HEK293T (cell line): ENCODE measurements around the gene RABL6.
"Not testable (repeated sequence)": the region's sequence is repeated elsewhere in the genome, so short reads cannot be mapped to it uniquely, and the experiment has no call there.

Experiments
- CTCF ChIA-PET: fragments of 350-600 bp; formaldehyde crosslinking; extraction: SDS; loops from one replicate; lab custom pipeline; 2021; ENCODE audit warnings: antibody characterized with exemption, inconsistent platforms; lab: Yijun Ruan, JAX
- POLR2A ChIA-PET: fragments of 350-600 bp; formaldehyde crosslinking; extraction: SDS; loops from one replicate; lab custom pipeline; 2020; ENCODE audit warnings: antibody characterized with exemption, inconsistent platforms; lab: Yijun Ruan, JAX
- DNase-seq: peaks from one replicate; pipeline ENCODE4 v3.0.0; 2012; ENCODE audit warnings: mixed read lengths; ENCODE audit errors: extremely low spot score
- ARNT ChIP-seq: fragments of 450-650 bp; IDR thresholded peaks from 2 replicates; pipeline ENCODE4 v1.6.1; 2017; ENCODE audit warnings: mild to moderate bottlenecking
- BHLHE40 ChIP-seq: fragments of 450-650 bp; IDR thresholded peaks from 2 replicates; pipeline ENCODE4 v1.6.1; 2016; ENCODE audit warnings: mild to moderate bottlenecking, moderate library complexity, borderline replicate concordance
- CTBP1 ChIP-seq: fragments of 450-650 bp; IDR thresholded peaks from 2 replicates; pipeline ENCODE4 v1.6.1; 2016; ENCODE audit warnings: borderline replicate concordance
- ELF4 ChIP-seq: fragments of 450-650 bp; IDR thresholded peaks from 2 replicates; pipeline ENCODE4 v1.6.1; 2017; ENCODE audit warnings: antibody characterized with exemption
- FOXA1 ChIP-seq: fragments of 450-650 bp; IDR thresholded peaks from 2 replicates; pipeline ENCODE4 v1.6.1; 2016; ENCODE audit warnings: mild to moderate bottlenecking
- FOXK2 ChIP-seq: fragments of 450-650 bp; IDR thresholded peaks from 2 replicates; pipeline ENCODE4 v1.6.1; 2016; ENCODE audit warnings: mild to moderate bottlenecking
- FOXM1 ChIP-seq: fragments of 450-650 bp; IDR thresholded peaks from 2 replicates; pipeline ENCODE4 v1.6.1; 2017; ENCODE audit warnings: mild to moderate bottlenecking, borderline replicate concordance
- HDGF ChIP-seq: fragments of 450-650 bp; IDR thresholded peaks from 2 replicates; pipeline ENCODE4 v1.6.1; 2017; ENCODE audit warnings: antibody characterized with exemption, borderline replicate concordance
- L3MBTL2 ChIP-seq: fragments of 450-650 bp; conservative IDR thresholded peaks from 2 replicates; pipeline ENCODE4 v1.6.1; 2016; ENCODE audit warnings: mild to moderate bottlenecking
- LEF1 ChIP-seq: fragments of 450-650 bp; IDR thresholded peaks from 2 replicates; pipeline ENCODE4 v1.6.1; 2017; ENCODE audit warnings: mild to moderate bottlenecking, borderline replicate concordance
- NFRKB ChIP-seq: fragments of 450-650 bp; IDR thresholded peaks from 2 replicates; pipeline ENCODE4 v1.6.1; 2016; ENCODE audit warnings: mild to moderate bottlenecking, moderate library complexity
- PKNOX1 ChIP-seq: fragments of 450-650 bp; IDR thresholded peaks from 2 replicates; pipeline ENCODE4 v1.6.1; 2016
- SP1 ChIP-seq: fragments of 450-650 bp; IDR thresholded peaks from 2 replicates; pipeline ENCODE4 v1.6.1; 2017
- SUZ12 ChIP-seq: fragments of 450-650 bp; IDR thresholded peaks from 2 replicates; pipeline ENCODE4 v1.6.1; 2016; ENCODE audit warnings: mild to moderate bottlenecking
- TARDBP ChIP-seq: fragments of 450-650 bp; IDR thresholded peaks from 2 replicates; pipeline ENCODE4 v1.6.1; 2016
- ZNF384 ChIP-seq: fragments of 450-650 bp; IDR thresholded peaks from 2 replicates; pipeline ENCODE4 v1.6.1; 2016

Gene RABL6

GRCh38 chr9:136835162-136835931, 27.6 kb downstream of the RABL6 start:
- POLR2A ChIA-PET, result interaction anchor here (1.2 kb wide), 1 partner anchor 27 kb away, joined by 3 read pairs; no protein-coding TSS in a partner anchor
- DNase-seq, result no peak
- TF ChIP-seq TARDBP (no peak), L3MBTL2 (no peak), PKNOX1 (no peak), FOXM1 (no peak), ZNF384 (no peak), CTBP1 (no peak), FOXA1 (no peak), HDGF (no peak), ELF4 (no peak), SUZ12 (no peak), ARNT (no peak), BHLHE40 (no peak), LEF1 (no peak), NFRKB (no peak), FOXK2 (no peak), SP1 (no peak)
- CTCF ChIA-PET, result no interaction called here

GRCh38 chr9:136835932-136836904, 28.5 kb downstream of the RABL6 start:
- no peak for DNase-seq
- TF ChIP-seq ZNF384 (no peak), HDGF (no peak), LEF1 (no peak), TARDBP (no peak), NFRKB (no peak), FOXK2 (no peak), PKNOX1 (no peak), L3MBTL2 (no peak), ARNT (no peak), CTBP1 (no peak)
- CTCF ChIA-PET, result no interaction called here
- POLR2A ChIA-PET, result interaction anchor here (1.2 to 1.4 kb wide), 2 partner anchors 12 to 28 kb away, joined by 3 to 4 read pairs; no protein-coding TSS in a partner anchor

- POLR2A ChIA-PET, result interaction anchor here (1.4 kb wide), 1 partner anchor 11 kb away, joined by 4 read pairs; no protein-coding TSS in a partner anchor
- no peak for DNase-seq
- no peak for TF ChIP-seq FOXM1
- TF ChIP-seq HDGF, result no peak
- TF ChIP-seq ARNT, result no peak
- TF ChIP-seq SUZ12, result no peak
- TF ChIP-seq BHLHE40, result no peak
- CTCF ChIA-PET, result interaction anchor here (0.9 kb wide), 1 partner anchor 11 kb away, joined by 3 read pairs; no protein-coding TSS in a partner anchor
These were observed 29.6 kb downstream of the RABL6 start for GRCh38 chr9:136837146-136837855.

GRCh38 chr9:136837856-136838277, 30.1 kb downstream of the RABL6 start:
- POLR2A ChIA-PET, result interaction anchor here (1.4 kb wide), 1 partner anchor 10 kb away, joined by 4 read pairs; no protein-coding TSS in a partner anchor
- CTCF ChIA-PET, result interaction anchor here (0.9 kb wide), 1 partner anchor 12 kb away, joined by 3 read pairs; no protein-coding TSS in a partner anchor
- DNase-seq, result not testable (repeated sequence)

GRCh38 chr9:136838314-136839228, 30.8 kb downstream of the RABL6 start:
- TF ChIP-seq NFRKB (no peak), PKNOX1 (no peak), TARDBP (no peak), FOXM1 (no peak), FOXA1 (no peak), HDGF (no peak)
- DNase-seq, result no peak
- ChIA-PET CTCF (no interaction called here), POLR2A (interaction anchor here (0.6 kb wide), 1 partner anchor 31 kb away, joined by 3 read pairs; no protein-coding TSS in a partner anchor)
